Tongue (tissue), 2 donors: Measurements from ENCODE around the gene FLT3. TPM values are rescaled to one million over a fixed set of nuclear protein-coding genes. Genes with fewer than 3 reads are reported as not detected.
"Not testable (repeated sequence)": the region's sequence is repeated elsewhere in the genome, so short reads cannot be mapped to it uniquely, and the experiment has no call there.

ENCODE experiments used
- DNase-seq: peaks from one replicate; pipeline ENCODE4 v3.0.0-alpha.2; 2015
- total RNA-seq: library from RNA; depleted of rRNA; stranded (reverse); fragments of >200 nt; gene quantifications from one replicate; pipeline ENCODE4 v1.2.3, GENCODE V29; 2014

The FLT3 gene
- 0.62 TPM for total RNA-seq

GRCh38 chr13:28100150-28101121 is at the start of gene FLT3:
Gene FLT3 (minus strand): TSS chr13:28100576. CDS start chr13:28100510, 66 bp downstream.
- peak; percentile 24 for DNase-seq

GRCh38 chr13:28147495-28147894 is 47.1 kb upstream of the FLT3 start:
- no peak for DNase-seq

GRCh38 chr13:28145049-28145448 is 44.7 kb upstream of the FLT3 start:
- no peak for DNase-seq

GRCh38 chr13:28141542-28141941 is 41.2 kb upstream of the FLT3 start:
- DNase-seq, result not testable (repeated sequence)

- DNase-seq, result no peak
Observed at GRCh38 chr13:28140433-28141125, 40.2 kb upstream of the FLT3 start.

GRCh38 chr13:28138756-28139470 is 38.5 kb upstream of the FLT3 start:
- peak; percentile 95 for DNase-seq

GRCh38 chr13:28138012-28138755 is 37.8 kb upstream of the FLT3 start, which contains the start of gene PAN3:
Gene PAN3 (plus strand): TSS chr13:28138545. CDS start chr13:28138658, 113 bp downstream.
- peak; percentile 97 for DNase-seq

GRCh38 chr13:28137596-28137995 is 37.2 kb upstream of the FLT3 start:
- peak; percentile 60 for DNase-seq

- DNase-seq, result no peak
Observed at GRCh38 chr13:28136916-28137315, 36.5 kb upstream of the FLT3 start.

GRCh38 chr13:28131646-28132045 is 31.3 kb upstream of the FLT3 start:
- no peak for DNase-seq

GRCh38 chr13:28129911-28130693 is 29.7 kb upstream of the FLT3 start:
- DNase-seq, result no peak

- no peak for DNase-seq
Observed at GRCh38 chr13:28128926-28129325, 28.6 kb upstream of the FLT3 start.

- no peak for DNase-seq
Observed at GRCh38 chr13:28128030-28128429, 27.7 kb upstream of the FLT3 start.

- DNase-seq, result no peak
Observed at GRCh38 chr13:28121224-28121623, 20.8 kb upstream of the FLT3 start.

GRCh38 chr13:28120317-28120716 is 19.9 kb upstream of the FLT3 start:
- DNase-seq, result no peak

GRCh38 chr13:28117689-28118377 is 17.5 kb upstream of the FLT3 start:
- DNase-seq, result peak; percentile 32

- no peak for DNase-seq
Observed at GRCh38 chr13:28116736-28117135, 16.4 kb upstream of the FLT3 start.

- no peak for DNase-seq
Observed at GRCh38 chr13:28110414-28110813, 10.0 kb upstream of the FLT3 start.

GRCh38 chr13:28106976-28107375 is 6.6 kb upstream of the FLT3 start:
- no peak for DNase-seq

GRCh38 chr13:28101886-28102285 is 1.5 kb upstream of the FLT3 start:
- not testable (repeated sequence) for DNase-seq
